Fibroblast of pulmonary artery (primary cell): ENCODE data around the gene APOBEC3F.
A peak's percentile ranks its signal among the peaks of the same experiment; 100 is the strongest.
"Not testable (repeated sequence)": the region's sequence is repeated elsewhere in the genome, so short reads cannot be mapped to it uniquely, and the experiment has no call there.

Source experiments
- DNase-seq: peaks from one replicate; pipeline ENCODE4 v3.0.0-alpha.2; 2010; ENCODE audit warnings: low read depth
- H3K4me3 ChIP-seq: replicated peaks from 2 replicates; pipeline ENCODE4 v1.5.1; 2011; ENCODE audit warnings: low read depth, mild to moderate bottlenecking, control low read depth, low read length, moderate library complexity
- TF ChIP-seq, protein P1 (sequence below): IDR thresholded peaks from 2 replicates; pipeline ENCODE4 v1.5.1; 2011; ENCODE audit warnings: mild to moderate bottlenecking, control low read depth, low read length, inconsistent platforms; ENCODE audit errors: missing control alignments

Gene APOBEC3F

DNA sequence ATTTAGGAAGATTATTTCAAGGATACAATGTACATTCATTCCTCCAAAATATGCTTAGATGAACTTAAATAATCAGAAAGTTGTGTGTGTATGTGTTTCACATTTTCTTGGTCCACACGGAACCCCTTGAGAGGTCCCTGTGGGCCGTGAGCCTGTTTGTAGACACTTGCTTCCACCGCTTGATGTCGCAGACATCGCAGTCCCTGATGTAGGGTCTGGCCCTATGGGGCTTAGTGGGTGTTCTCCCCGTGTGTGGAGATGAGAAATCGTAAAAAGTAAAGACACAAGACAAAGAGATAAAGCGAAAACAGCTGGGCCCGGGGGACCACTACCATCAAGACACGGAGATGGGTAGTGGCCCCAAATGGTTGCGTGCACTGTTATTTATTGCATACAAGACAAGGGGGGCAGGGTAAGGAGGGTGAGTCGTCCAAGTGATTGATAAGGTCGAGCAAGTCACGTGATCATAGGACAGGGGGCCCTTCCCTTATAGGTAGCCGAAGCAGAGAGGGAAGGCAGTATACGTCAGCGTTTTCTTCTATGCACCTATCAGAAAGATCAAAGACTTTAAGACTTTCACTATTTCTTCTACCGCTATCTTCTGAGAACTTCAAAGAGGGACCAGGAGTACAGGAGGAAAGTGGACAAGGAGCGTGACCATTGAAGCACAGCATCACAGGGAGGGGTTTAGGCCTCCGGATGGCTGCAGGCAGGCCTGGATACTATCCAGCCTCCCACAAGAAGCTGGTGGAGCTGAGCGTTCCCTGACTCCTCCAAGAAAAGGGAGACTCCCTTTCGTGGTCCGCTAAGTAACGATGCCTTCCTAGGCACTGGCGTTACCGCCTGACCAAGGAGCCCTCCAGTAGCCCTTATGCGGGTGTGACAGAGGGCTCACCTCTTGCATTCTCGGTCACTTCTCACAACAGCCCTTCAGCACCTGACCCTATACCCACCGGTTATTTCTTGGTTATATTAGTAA, 27.8 kb upstream of the APOBEC3F start:
- TF ChIP-seq, protein P1, sequence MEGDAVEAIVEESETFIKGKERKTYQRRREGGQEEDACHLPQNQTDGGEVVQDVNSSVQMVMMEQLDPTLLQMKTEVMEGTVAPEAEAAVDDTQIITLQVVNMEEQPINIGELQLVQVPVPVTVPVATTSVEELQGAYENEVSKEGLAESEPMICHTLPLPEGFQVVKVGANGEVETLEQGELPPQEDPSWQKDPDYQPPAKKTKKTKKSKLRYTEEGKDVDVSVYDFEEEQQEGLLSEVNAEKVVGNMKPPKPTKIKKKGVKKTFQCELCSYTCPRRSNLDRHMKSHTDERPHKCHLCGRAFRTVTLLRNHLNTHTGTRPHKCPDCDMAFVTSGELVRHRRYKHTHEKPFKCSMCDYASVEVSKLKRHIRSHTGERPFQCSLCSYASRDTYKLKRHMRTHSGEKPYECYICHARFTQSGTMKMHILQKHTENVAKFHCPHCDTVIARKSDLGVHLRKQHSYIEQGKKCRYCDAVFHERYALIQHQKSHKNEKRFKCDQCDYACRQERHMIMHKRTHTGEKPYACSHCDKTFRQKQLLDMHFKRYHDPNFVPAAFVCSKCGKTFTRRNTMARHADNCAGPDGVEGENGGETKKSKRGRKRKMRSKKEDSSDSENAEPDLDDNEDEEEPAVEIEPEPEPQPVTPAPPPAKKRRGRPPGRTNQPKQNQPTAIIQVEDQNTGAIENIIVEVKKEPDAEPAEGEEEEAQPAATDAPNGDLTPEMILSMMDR = no peak
- no peak overlapping the region for H3K4me3 ChIP-seq
- peak; percentile 16 for DNase-seq

DNA sequence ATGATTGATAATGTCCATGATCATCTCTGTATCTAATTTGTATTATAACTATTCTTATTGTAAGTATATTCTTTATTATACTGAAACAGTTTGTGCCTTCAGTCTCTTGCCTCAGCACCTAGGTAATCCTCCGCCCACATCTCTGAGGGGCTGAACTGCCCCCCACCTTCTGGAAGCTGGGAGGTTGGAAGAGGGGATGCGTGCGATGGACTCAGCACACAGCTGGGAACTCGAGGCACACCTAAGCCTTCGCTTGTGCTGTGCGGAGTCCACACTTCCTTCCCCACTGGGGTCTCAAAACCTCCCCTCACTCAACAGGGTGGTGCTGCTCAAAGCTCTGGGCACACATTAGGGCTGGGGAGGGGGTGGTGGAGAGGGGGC, 27.1 kb upstream of the APOBEC3F start:
- peak overlapping the region; percentile 68 for H3K4me3 ChIP-seq
- DNase-seq = not testable (repeated sequence)

DNA sequence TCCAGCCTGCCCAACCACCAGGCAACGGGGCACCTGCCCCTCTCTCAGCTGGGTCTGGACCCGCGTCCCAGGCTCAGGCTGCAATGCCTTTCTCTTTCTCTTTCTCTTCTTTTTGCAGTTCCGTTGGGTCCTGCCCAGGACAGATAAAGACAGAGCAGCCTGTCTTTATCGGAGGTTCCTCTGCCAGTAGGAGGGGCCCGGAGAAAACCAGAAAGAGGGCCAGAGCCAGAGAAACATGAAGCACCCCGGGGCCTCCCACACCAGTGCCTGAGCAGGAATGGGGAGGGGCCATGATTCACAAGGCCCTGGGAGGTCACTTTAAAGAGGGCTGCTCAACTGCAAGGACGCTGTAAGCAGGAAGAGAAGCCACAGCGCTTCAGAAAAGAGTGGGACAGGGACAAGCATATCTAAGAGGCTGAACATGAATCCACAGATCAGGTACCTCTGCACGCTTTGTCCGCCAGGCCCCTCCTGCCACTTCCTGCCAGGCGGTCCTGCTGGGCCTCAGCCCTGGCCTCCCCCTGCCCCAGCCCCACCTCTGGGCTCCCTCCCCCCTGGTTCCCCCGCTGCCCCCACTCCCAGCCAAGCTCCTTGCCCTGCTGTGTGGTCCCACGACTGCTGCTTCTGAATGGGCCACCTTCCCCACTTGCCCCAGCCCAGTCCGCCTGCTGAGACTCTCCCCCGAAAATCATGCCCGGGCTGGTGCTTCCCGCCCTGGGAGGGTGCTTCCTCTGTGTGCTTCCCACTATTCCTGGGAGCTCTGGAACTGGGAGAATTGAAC, 26.5 kb upstream of the APOBEC3F start, which contains the start of gene APOBEC3C:
Gene APOBEC3C, plus strand, starts transcription at position 316 of the 781 bp plus-strand sequence. Its CDS starts 106 bp downstream, at position 422.
- TF ChIP-seq, protein P1 = peak; percentile 1
- peak; percentile 88 for DNase-seq
- H3K4me3 ChIP-seq = peak within 1 kb of the TSS; percentile 68

DNA sequence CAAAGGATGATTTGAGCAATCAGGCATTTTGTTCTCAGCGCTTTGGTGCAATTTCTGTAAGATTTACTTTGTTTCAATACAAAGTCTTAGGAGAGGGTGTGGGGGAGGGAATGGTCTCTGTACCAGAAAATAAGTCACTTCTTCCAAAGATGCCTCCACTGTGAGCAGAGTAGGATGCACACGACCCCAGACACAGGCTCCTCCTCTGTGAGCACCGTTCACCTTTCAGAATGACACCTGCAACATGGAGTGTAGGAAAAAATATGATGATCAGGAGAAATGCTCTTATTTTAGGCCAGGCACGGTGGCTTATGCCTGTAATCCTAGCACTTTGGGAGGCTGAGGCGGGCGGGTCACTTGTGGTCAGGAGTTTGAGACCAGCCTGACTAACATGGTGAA, 25.9 kb upstream of the APOBEC3F start:
- H3K4me3 ChIP-seq = peak overlapping the region; percentile 68
- peak; percentile 3 for DNase-seq

GRCh38 chr22:39016592-39016991, 24.1 kb upstream of the APOBEC3F start:
- no peak overlapping the region for H3K4me3 ChIP-seq

DNA sequence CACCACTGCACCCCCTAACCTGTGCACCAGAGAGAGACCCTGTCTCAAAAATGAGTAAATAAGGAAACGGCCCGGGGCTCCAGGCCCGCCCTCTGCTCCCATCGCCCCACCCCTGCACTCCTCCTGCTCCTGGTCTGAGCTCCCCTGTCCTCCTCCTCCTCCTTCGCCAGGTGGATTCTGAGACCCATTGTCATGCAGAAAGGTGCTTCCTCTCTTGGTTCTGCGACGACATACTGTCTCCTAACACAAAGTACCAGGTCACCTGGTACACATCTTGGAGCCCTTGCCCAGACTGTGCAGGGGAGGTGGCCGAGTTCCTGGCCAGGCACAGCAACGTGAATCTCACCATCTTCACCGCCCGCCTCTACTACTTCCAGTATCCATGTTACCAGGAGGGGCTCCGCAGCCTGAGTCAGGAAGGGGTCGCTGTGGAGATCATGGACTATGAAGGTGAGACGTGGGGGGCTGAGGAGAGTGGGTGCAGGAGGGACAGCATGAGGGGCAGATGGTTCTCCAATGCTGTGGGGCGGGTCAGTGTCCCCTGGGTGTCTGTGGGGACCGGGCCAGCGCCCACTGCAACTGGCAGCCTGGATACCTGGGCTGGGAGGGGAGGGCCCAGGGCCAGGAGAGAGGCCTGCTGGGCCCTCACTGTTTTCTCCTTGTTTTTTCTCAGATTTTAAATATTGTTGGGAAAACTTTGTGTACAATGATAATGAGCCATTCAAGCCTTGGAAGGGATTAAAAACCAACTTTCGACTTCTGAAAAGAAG, 22.9 kb upstream of the APOBEC3F start:
- TF ChIP-seq, protein P1 = no peak
- DNase-seq = no peak
- H3K4me3 ChIP-seq = no peak overlapping the region

More at GRCh38 chr22:39016592-39016991, 24.1 kb upstream of the APOBEC3F start:
- DNase-seq = no peak
- TF ChIP-seq, protein P1 = no peak

DNA sequence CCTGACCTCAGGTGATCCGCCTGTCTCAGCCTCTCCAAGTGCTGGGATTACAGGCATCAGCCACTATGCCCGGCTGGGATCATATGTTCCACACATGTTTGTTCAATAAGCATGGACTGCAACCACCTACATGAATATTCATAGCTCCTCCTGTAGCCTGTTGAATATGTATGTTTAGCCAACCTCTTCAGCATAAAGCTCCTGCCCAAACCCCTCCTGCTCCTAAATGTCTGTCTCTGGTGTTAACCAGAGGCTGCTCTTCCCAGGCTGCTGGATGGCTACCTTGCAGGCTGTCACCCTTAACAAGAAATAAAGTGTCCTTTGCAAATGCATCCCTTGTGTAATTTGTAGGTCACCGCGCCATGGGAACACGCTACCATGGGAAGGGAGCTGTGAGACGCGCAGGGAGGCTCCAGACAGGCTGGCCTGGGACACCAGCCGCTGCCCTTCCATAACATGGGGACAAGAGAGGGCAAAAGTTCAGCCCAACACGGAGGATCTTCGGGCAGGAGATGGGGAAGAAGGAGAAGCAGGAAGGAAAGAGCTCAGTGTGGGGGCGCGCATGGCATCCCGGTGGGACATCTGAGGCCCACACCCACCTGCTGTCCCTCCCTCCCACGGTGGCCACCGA, 20.5 kb upstream of the APOBEC3F start:
- H3K4me3 ChIP-seq = peak overlapping the region; percentile 19
- DNase-seq = peak; percentile 5
